Nucleus accumbens (tissue), 56 donors: ENCODE measurements around the gene TMEM108.
"Not testable (repeated sequence)": the region's sequence is repeated elsewhere in the genome, so short reads cannot be mapped to it uniquely, and the experiment has no call there.

ENCODE experiments used
- DNase-seq, 56 donors: peaks; one replicate each; lab custom pipeline; 2025; lab: John Stamatoyannopoulos, UW

Gene TMEM108

GRCh38 chr3:133038089-133038730, at the start of gene TMEM108:
TMEM108 (plus strand) TSS chr3:133038391.
- DNase-seq = peak in 55 of 56 donors; percentile 29 to 93 (median 79)

DNA sequence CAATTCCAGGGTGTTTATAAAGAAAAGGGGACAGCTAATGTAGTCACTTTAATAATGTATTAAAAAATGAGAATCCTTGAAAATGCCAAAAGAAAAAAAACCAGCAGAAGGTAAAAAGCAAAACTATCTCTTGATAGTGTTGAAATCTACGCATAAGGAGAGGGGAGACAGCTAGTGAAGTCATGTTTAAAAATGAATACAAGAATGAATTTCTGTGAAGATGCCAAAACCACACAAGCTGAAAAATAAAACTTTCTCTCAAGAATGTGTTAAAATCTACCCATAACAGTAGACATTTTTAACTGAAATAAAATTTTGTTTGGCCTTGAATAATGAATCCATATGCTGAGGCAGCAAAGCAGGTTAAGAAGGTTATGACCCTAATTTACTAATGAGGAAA, 42.2 kb upstream of the TMEM108 start:
- DNase-seq = no peak

DNA sequence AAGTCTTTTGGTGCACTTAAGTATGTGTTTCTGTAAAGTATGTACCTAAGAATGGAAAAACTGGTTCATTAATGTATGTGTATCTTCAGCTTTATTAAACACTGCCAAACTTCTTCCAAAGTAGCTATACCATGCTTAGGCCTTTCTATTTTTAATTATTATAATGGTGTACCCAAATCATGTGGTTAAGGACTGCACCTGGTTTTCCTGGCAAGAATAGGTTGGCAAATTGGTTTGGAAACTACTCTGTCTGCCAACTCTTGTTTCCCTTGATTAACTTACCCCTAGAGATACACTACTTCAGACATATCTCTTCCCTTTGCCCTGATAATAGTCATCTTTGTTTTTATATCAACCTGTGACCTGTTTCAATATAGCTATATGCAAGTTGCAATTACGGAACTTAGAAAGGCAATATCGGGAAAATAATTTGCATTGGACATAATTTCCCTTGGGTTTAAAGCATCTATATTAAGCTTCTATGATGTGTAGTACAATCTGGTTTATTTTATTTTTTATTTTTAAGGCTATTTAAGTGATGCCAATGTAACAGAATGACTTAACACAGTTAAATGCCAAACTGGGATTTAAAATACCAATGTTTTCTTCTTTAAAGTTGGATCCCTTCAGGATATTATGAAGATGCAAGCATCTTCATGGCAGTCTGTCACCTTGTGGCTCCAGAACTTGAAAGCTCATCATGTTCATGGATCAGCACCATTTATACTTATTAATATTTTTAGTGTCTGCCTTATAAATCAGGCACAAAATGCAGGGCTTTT, 40.6 kb upstream of the TMEM108 start:
- DNase-seq = no peak

DNA sequence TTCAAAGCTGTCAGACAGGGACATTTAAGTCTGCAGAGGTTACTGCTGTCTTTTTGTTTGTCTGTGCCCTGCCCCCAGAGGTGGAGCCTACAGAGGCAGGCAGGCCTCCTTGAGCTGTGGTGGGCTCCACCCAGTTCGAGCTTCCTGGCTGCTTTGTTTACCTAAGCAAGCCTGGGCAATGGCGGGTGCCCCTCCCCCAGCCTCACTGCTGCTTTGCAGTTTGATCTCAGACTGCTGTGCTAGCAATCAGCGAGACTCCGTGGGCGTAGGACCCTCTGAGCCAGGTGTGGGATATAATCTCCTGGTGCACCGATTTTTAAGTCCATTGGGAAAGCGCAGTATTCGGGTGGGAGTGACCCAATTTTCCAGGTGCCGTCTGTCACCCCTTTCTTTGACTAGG, 33.2 kb upstream of the TMEM108 start:
- not testable (repeated sequence) for DNase-seq

DNA sequence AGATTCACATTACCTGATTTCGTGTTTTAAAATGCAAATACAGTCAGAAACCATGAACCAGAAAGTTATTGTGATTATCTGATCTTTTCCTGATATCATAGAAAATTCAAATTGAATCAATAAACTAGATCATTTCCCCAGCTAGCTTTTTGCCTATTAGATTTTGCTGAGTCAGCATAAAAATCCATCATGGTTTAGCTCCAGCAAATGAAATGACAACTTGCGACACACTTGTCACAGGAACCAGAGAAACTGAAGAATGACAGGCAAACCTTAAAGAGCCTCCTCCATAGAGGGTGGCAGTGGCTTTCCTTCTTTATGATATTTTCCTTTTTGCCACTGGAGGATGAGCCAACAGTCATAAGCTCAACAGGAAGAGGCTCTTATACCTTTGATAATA, 30.6 kb upstream of the TMEM108 start:
- DNase-seq = no peak

GRCh38 chr3:133014325-133014724, 23.9 kb upstream of the TMEM108 start:
- no peak for DNase-seq

- DNase-seq = not testable (repeated sequence)
These were observed 22.6 kb upstream of the TMEM108 start for GRCh38 chr3:133015573-133015972.

- no peak for DNase-seq
These were observed 21.3 kb upstream of the TMEM108 start for GRCh38 chr3:133016838-133017309.

DNA sequence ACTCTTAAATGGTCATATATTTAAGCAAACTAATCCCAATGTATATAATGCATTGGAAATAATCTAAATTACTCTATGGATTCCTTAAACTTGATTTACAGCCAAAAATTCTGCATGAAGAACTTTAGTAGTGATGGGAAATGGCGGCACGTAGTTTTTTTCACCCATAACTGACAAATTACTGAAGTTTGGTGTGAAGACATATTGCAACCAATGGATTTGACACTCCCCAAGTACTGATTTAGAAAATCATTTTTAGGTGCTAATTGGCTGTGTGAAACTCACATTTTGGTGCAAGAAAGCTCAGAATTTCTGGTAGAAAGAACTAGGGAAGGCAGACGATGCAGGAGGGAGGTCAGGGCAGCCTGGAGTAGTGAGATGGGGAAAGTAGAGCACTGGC, 19.3 kb upstream of the TMEM108 start:
- DNase-seq = no peak

DNA sequence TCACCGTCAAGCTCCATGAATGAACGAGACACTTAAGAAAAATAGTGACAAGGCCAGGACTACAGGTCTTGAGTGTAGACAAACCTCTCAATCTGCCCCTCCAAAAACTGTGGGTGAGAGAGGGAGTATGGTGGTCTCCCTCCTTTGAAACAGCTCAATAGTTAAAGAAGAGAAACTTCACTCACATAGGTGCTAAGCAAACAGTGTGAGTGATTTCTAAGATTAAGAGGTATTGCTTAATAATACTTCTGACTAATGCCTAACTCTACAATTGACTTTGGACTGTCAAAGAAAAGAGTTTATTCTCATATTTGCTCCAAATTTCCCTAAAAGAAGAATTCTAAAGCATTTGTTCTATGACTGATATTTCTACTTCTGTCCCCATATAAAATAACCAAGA, 17.0 kb upstream of the TMEM108 start:
- DNase-seq = no peak

- no peak for DNase-seq
These were observed 14.8 kb upstream of the TMEM108 start for GRCh38 chr3:133023362-133023761.

DNA sequence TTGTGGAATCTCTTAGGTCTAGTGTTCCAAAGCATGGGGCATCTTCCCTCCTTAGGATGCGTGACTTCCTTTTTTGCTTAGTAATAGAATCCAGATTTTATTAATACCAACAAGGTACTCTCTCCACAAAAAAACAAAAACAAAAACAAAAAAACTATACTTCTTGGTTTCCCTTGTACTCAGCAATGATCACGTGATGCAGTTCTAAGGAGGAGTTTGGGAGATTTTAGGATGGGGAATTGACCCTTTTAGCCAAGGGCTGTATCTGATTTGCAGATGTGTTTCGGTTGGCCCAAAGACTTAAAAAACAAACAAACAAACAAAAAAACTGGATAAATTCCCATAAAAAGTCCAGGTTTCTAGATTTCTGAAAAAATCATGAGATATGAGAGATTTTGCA, 12.6 kb upstream of the TMEM108 start:
- DNase-seq = no peak

DNA sequence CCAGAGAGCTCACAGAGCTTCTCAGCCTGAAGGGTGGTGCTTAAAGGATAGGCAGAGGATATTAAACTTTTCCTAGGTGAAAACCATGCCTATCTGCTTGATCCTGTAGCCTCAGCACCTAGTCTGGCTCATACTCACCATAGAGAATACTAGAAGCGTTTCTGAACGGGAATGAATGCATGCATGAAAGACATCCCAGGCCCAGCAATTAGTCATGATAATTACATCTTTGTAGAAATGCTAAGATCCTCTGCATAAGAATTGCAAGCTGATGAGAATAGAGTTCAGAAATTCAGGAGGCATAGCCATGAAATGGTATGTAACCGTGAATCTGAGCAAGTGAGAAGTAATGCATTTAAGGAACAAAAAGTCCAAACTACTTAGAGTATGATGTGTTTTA, 5.9 kb upstream of the TMEM108 start:
- DNase-seq = no peak

DNA sequence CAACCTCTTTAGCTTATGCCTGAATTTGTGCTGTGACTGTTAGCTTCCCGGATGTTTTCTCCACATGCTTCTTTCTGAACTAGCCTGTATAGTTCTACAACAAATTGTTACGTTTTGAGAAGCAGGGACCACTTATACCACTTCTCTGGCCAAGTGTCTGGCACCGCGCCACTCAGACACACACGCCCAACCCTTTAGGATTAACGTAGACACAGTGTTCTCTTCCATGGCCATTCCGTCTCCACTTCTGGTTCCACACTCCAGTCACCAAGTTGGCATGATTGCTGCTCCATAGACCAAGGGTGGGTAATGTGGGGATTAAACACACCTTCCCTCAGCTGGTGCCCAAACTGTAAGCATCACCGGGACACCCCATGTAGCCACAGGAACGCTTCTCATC, 755 bp upstream of the TMEM108 start:
- DNase-seq = peak in 1 of 56 donors; percentile 10

- DNase-seq = peak in 19 of 56 donors; percentile 1 to 48 (median 23)
These were observed 662 bp downstream of the TMEM108 start for GRCh38 chr3:133038731-133039375.

DNA sequence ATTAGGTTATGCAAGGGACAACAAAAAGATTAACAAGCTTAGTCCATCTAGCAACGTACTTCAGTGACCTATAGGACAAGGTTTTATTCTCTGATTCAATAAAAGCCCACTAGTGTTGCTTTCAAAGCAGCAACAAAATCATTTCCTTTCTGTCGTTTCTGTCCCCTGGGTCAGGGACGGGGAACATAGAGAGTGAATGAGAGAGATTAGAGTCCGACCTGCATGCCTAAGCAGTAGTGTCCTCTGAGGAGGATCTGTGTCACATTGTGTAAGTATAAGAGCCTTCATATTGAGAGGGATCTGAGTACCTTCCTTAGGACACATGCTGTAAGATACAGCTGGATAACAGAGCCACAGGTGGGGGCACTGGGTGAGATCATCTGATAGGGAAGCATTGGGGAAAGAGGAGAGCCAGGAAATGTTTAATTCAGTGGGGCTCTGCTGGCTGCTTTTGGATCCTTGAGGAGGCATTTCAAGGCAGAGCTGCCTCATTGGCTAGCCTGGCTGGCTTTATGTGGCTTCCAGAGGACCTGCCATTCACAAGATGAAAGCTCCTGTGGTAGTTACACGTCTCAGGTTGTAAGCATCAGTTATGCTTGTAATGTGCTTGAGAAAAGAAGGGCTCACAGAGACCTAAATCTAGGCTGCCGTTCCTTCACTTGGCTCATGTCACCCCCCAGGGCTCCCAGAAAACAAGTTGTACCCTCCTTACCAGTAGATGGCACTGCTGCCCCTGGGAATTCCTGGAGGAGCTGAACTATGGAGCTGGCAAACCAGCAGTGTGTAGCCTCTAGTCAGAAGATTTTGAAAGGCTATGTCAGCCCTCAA, 2.7 kb downstream of the TMEM108 start:
- DNase-seq = peak in 54 of 56 donors; percentile 6 to 90 (median 68)

DNA sequence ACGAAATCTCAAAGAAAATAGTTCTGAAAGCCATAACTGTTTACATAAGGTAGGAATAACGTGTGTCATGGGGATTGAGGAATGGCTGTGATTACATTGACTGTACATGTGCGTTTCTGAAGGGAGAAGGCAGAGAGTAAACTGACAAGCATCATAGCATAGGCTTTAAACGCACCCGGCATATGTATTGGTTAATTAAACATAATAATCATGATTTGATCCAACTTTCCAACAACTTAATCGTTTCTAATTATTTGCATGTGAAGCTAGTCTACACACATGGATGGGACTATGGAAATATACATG, 3.3 kb downstream of the TMEM108 start:
- no peak for DNase-seq

GRCh38 chr3:133042778-133043177, 4.6 kb downstream of the TMEM108 start:
- DNase-seq = no peak

- no peak for DNase-seq
These were observed 9.8 kb downstream of the TMEM108 start for GRCh38 chr3:133047980-133048379.

GRCh38 chr3:133049491-133049890, 11.3 kb downstream of the TMEM108 start:
- no peak for DNase-seq

GRCh38 chr3:133050891-133051290, 12.7 kb downstream of the TMEM108 start:
- no peak for DNase-seq
